Upper lobe of left lung (tissue), 6 donors: ENCODE measurements around the gene LAIR2. TPM values are rescaled to one million over a fixed set of nuclear protein-coding genes. Genes with fewer than 3 reads are reported as not detected.
"Not testable (repeated sequence)": the region's sequence is repeated elsewhere in the genome, so short reads cannot be mapped to it uniquely, and the experiment has no call there.

Experiments used
- ATAC-seq, 2 donors: fragments of 200-7000 bp; cut with Tn5 transposase; one replicate each; pipeline ENCODE4 v1.9.1; 2022; ENCODE audit warnings: mild to moderate bottlenecking in 2 of 2, moderate library complexity in 2 of 2; ENCODE audit not compliant: low FRiP score in 2 of 2
- DNase-seq, 2 donors: peaks; one replicate each; pipeline ENCODE4 v3.0.0-alpha.2; 2019 to 2020
- H3K27ac ChIP-seq, 4 donors: fragments of 200-600 bp; sonication (generic); one replicate each; pipeline ENCODE4 v1.5.1; 2016 to 2019
- H3K27me3 ChIP-seq, 4 donors: fragments of 200-600 bp; sonication (generic); one replicate each; pipeline ENCODE4 v1.5.1; 2017 to 2019
- H3K36me3 ChIP-seq, 4 donors: fragments of 200-600 bp; sonication (generic); one replicate each; pipeline ENCODE4 v1.5.1; 2016 to 2019
- H3K4me1 ChIP-seq, 4 donors: fragments of 200-600 bp; sonication (generic); one replicate each; pipeline ENCODE4 v1.5.1; 2018 to 2019
- H3K4me3 ChIP-seq, 4 donors: fragments of 200-600 bp; sonication (generic); one replicate each; pipeline ENCODE4 v1.5.1; 2017 to 2019; ENCODE audit warnings: mild to moderate bottlenecking in 2 of 4, moderate library complexity in 1 of 4
- H3K9me3 ChIP-seq, 4 donors: fragments of 200-600 bp; sonication (generic); one replicate each; pipeline ENCODE4 v1.5.1; 2018 to 2019
- CTCF ChIP-seq, 6 experiments: fragments of 450-650 bp in 4 of 6; fragments of 200-600 bp in 2 of 6; sonication (generic) in 2 of 6; IDR thresholded peaks; one replicate each; pipeline ENCODE4 v1.5.1; 2016 to 2019; ENCODE audit warnings: antibody characterized with exemption in 6 of 6
- EP300 ChIP-seq, 4 donors: sonication (generic); formaldehyde crosslinking; IDR thresholded peaks; one replicate each; pipeline ENCODE4 v1.5.1; 2017; ENCODE audit warnings: antibody characterized with exemption in 4 of 4, control low read depth in 2 of 4
- POLR2A ChIP-seq, 4 donors: fragments of 450-650 bp; IDR thresholded peaks; one replicate each; pipeline ENCODE4 v1.5.1; 2016 to 2017; ENCODE audit warnings: antibody characterized with exemption in 4 of 4, mild to moderate bottlenecking in 2 of 4
- POLR2AphosphoS5 ChIP-seq, 2 donors: sonication (generic); formaldehyde crosslinking; IDR thresholded peaks; one replicate each; pipeline ENCODE4 v1.5.1; 2017; ENCODE audit warnings: antibody characterized with exemption in 2 of 2
- WGBS, 2 donors: methylation state at CpG; one replicate each; pipeline ENCODE4 v1.1.5; 2017 to 2018; 5-methylcytosine and 5-hydroxymethylcytosine counted together
- total RNA-seq, 6 donors: library from RNA; depleted of rRNA in 4 of 6; stranded (reverse); fragments of >200 nt in 4 of 6; gene quantifications; one replicate each; pipeline versions ENCODE4 v1.1.0 to v1.2.1, GENCODE V29; 2016 to 2021
- donor health status: DM: no; HTN: no; CAD: no; lungs with moderate emphysema.
- donor health status: DM: no; HTN: yes; CAD: no; lungs with severe emphysema.

LAIR2 gene
- total RNA-seq, 6 donors from 2014 or later = not detected

GRCh38 chr19:54498451-54498772 is 4.2 kb upstream of the LAIR2 start:
- ATAC-seq = peak; percentile 30 to 44
- not testable (repeated sequence) for H3K36me3 ChIP-seq, H3K4me1 ChIP-seq, H3K27ac ChIP-seq, H3K27me3 ChIP-seq, H3K4me3 ChIP-seq, DNase-seq, H3K9me3 ChIP-seq
- WGBS, 2 donors = 78 to 80% methylated on average over 8 of the region's 9 CpGs

- not testable (repeated sequence) for H3K4me3 ChIP-seq, DNase-seq, H3K27me3 ChIP-seq, H3K9me3 ChIP-seq, ATAC-seq, H3K36me3 ChIP-seq, H3K4me1 ChIP-seq, H3K27ac ChIP-seq
- WGBS, 2 donors = 73 to 79% methylated on average over 4 of the region's 4 CpGs
Measured at GRCh38 chr19:54505542-54505941, 2.9 kb downstream of the LAIR2 start.

GRCh38 chr19:54506079-54506478 is 3.4 kb downstream of the LAIR2 start:
- WGBS, 2 donors = 70 to 87% methylated on average over 10 of the region's 10 CpGs
- no peaks in the 10 kb centered on the region for H3K36me3 ChIP-seq
- no peak overlapping the region for H3K27ac ChIP-seq
- TF ChIP-seq EP300 (IDR thresholded peaks at IDR 0.05) = no peak
- TF ChIP-seq POLR2A (IDR thresholded peaks at IDR 0.05) = no peak
- TF ChIP-seq CTCF (IDR thresholded peaks at IDR 0.05) = no peak
- no peak for TF ChIP-seq POLR2AphosphoS5 (IDR thresholded peaks at IDR 0.05)
- ATAC-seq (no peak), DNase-seq (no peak)
- H3K4me1 ChIP-seq = no peaks in the 10 kb centered on the region
- H3K27me3 ChIP-seq = no peaks in the 10 kb centered on the region
- H3K4me3 ChIP-seq = no peak overlapping the region
- H3K9me3 ChIP-seq = no peaks in the 10 kb centered on the region

GRCh38 chr19:54507038-54507717 is 4.5 kb downstream of the LAIR2 start:
- whole genome bisulfite sequencing, 2 donors = 53 to 67% methylated on average over 6 to 11 of the region's 15 CpGs
- H3K9me3 ChIP-seq, H3K4me3 ChIP-seq, H3K27me3 ChIP-seq, H3K4me1 ChIP-seq, DNase-seq, H3K27ac ChIP-seq, H3K36me3 ChIP-seq: not testable (repeated sequence)
- peak; percentile 20 to 42 for ATAC-seq

GRCh38 chr19:54507824-54508223 is 5.2 kb downstream of the LAIR2 start:
- no peak overlapping the region for H3K27ac ChIP-seq
- no peak for TF ChIP-seq POLR2A (IDR thresholded peaks at IDR 0.05)
- no peak for TF ChIP-seq EP300 (IDR thresholded peaks at IDR 0.05)
- no peak for TF ChIP-seq CTCF (IDR thresholded peaks at IDR 0.05)
- TF ChIP-seq POLR2AphosphoS5 (IDR thresholded peaks at IDR 0.05) = no peak

GRCh38 chr19:54508487-54508886 is 5.9 kb downstream of the LAIR2 start:
- H3K4me1 ChIP-seq, H3K9me3 ChIP-seq, H3K27ac ChIP-seq, H3K27me3 ChIP-seq, H3K36me3 ChIP-seq, DNase-seq, H3K4me3 ChIP-seq: not testable (repeated sequence)
- peak; percentile 32 to 44 for ATAC-seq
- WGBS, 2 donors = 60 to 89% methylated on average over 2 of the region's 3 CpGs

More at GRCh38 chr19:54507824-54508223, 5.2 kb downstream of the LAIR2 start:
- 44 to 66% methylated on average over 5 to 12 of the region's 12 CpGs for WGBS, 2 donors
- Histone ChIP-seq H3K27me3 (no peaks in the 10 kb centered on the region), H3K4me1 (no peaks in the 10 kb centered on the region), H3K4me3 (no peak overlapping the region), H3K36me3 (no peaks in the 10 kb centered on the region), H3K9me3 (no peaks in the 10 kb centered on the region)
- ATAC-seq = no peak
- DNase-seq = no peak

GRCh38 chr19:54509200-54509940 is 6.7 kb downstream of the LAIR2 start:
- H3K4me1 ChIP-seq, H3K4me3 ChIP-seq, H3K27ac ChIP-seq, DNase-seq, H3K36me3 ChIP-seq, H3K9me3 ChIP-seq, H3K27me3 ChIP-seq: not testable (repeated sequence)
- WGBS, 2 donors = 24% methylated on average over 13 of the region's 21 CpGs; no CpG with 5 or more reads in 1 of the 2 donors
- ATAC-seq = peak; percentile 31 to 61
